Neuronal stem cell (in vitro differentiated cells): ENCODE measurements around the gene HSPG2.

Source experiments
- DNase-seq: peaks from one replicate; pipeline ENCODE4 v3.0.0-alpha.2; 2013; ENCODE audit warnings: low spot score
- H2AFZ ChIP-seq: one replicate; pipeline ENCODE4 v1.6.1; 2013; ENCODE audit warnings: mild to moderate bottlenecking, low read length, inconsistent platforms
- H2AK5ac ChIP-seq: 2 replicates; pipeline ENCODE4 v1.6.1; 2013; ENCODE audit warnings: low read depth, mild to moderate bottlenecking, inconsistent platforms, low read length, moderate library complexity, mixed read lengths
- H2BK120ac ChIP-seq: 2 replicates; pipeline ENCODE4 v1.6.1; 2013; ENCODE audit warnings: low read depth, mild to moderate bottlenecking, inconsistent platforms, low read length, moderate library complexity, mixed read lengths
- H2BK12ac ChIP-seq: one replicate; pipeline ENCODE4 v1.6.1; 2013; ENCODE audit warnings: low read length, inconsistent platforms
- H2BK15ac ChIP-seq: 2 replicates; pipeline ENCODE4 v1.6.1; 2013; ENCODE audit warnings: mild to moderate bottlenecking, low read length, inconsistent platforms, mixed read lengths
- H2BK5ac ChIP-seq: one replicate; pipeline ENCODE4 v1.6.1; 2013; ENCODE audit warnings: inconsistent platforms, mild to moderate bottlenecking, low read length, moderate library complexity
- H3K14ac ChIP-seq: one replicate; pipeline ENCODE4 v1.6.1; 2013; ENCODE audit warnings: low read length, inconsistent platforms
- H3K18ac ChIP-seq: 2 replicates; pipeline ENCODE4 v1.6.1; 2013; ENCODE audit warnings: low read length, inconsistent platforms
- H3K23ac ChIP-seq: 2 replicates; pipeline ENCODE4 v1.6.1; 2013; ENCODE audit warnings: low read depth, mild to moderate bottlenecking, mixed read lengths, low read length, inconsistent platforms; ENCODE audit not compliant: poor library complexity
- H3K27ac ChIP-seq: replicated peaks from 3 replicates; pipeline ENCODE4 v1.5.1; 2013; ENCODE audit warnings: low read length, inconsistent platforms
- H3K27me3 ChIP-seq, 3 experiments: 2 replicates each; pipeline ENCODE4 v1.6.1; 2013; ENCODE audit warnings: low read length in 3 of 3, mild to moderate bottlenecking in 2 of 3, inconsistent platforms in 1 of 3, low read depth in 1 of 3, mixed read lengths in 1 of 3, moderate library complexity in 1 of 3; ENCODE audit not compliant: control insufficient read depth in 3 of 3, insufficient read depth in 3 of 3
- H3K36me3 ChIP-seq, 2 donors: replicated peaks in 1 of 2; 2 replicates each; pipeline ENCODE4 v1.6.1; 2013; ENCODE audit warnings: low read length in 2 of 2; ENCODE audit not compliant: control insufficient read depth in 2 of 2, insufficient read depth in 2 of 2
- H3K4ac ChIP-seq: 2 replicates; pipeline ENCODE4 v1.6.1; 2013; ENCODE audit warnings: inconsistent platforms, mild to moderate bottlenecking, low read length, moderate library complexity
- H3K4me1 ChIP-seq, 2 donors: 1 replicate in 1 of 2; 2 replicates in 1 of 2; pipeline ENCODE4 v1.6.1; 2013; ENCODE audit warnings: low read length in 2 of 2, low read depth in 1 of 2; ENCODE audit not compliant: control insufficient read depth in 2 of 2, insufficient read depth in 1 of 2
- H3K4me2 ChIP-seq: one replicate; pipeline ENCODE4 v1.6.1; 2013; ENCODE audit warnings: mild to moderate bottlenecking, low read length, inconsistent platforms; ENCODE audit not compliant: insufficient read depth, poor library complexity, severe bottlenecking
- H3K4me3 ChIP-seq, 2 donors: 2 replicates each; pipeline ENCODE4 v1.5.1; 2013; ENCODE audit warnings: low read length in 2 of 2, mild to moderate bottlenecking in 2 of 2, inconsistent platforms in 1 of 2, moderate library complexity in 1 of 2
- H3K79me1 ChIP-seq: one replicate; pipeline ENCODE4 v1.6.1; 2013; ENCODE audit warnings: low read depth, mild to moderate bottlenecking, inconsistent platforms, low read length, moderate library complexity
- H3K9ac ChIP-seq: one replicate; pipeline ENCODE4 v1.6.1; 2013; ENCODE audit warnings: mild to moderate bottlenecking, low read depth, low read length, inconsistent platforms; ENCODE audit not compliant: poor library complexity
- H3K9me3 ChIP-seq, 2 donors: replicated peaks in 1 of 2; 2 replicates each; pipeline versions ENCODE3 to v1.6.1; 2013; ENCODE audit warnings: low read length in 2 of 2, mild to moderate bottlenecking in 2 of 2, inconsistent platforms in 1 of 2, low read depth in 1 of 2, mixed read lengths in 1 of 2, moderate library complexity in 1 of 2; ENCODE audit not compliant: control insufficient read depth in 2 of 2, insufficient read depth in 1 of 2
- H4K8ac ChIP-seq: one replicate; pipeline ENCODE4 v1.6.1; 2013; ENCODE audit warnings: low read depth, mild to moderate bottlenecking, inconsistent platforms, low read length, moderate library complexity
- H4K91ac ChIP-seq: one replicate; pipeline ENCODE4 v1.6.1; 2013; ENCODE audit warnings: low read length, low read depth, mild to moderate bottlenecking, inconsistent platforms; ENCODE audit not compliant: poor library complexity
- WGBS, 2 donors: extraction: QIAGEN DNeasy Blood & Tissue Kit; methylation state at CpG; one replicate each; pipeline ENCODE4 v1.1.7; 2013; ENCODE audit warnings: missing lambda C conversion rate in 2 of 2, mixed read lengths in 1 of 2; ENCODE audit not compliant: insufficient read length in 2 of 2, insufficient replicate concordance in 1 of 2; ENCODE audit errors: extremely low coverage in 2 of 2; 5-methylcytosine and 5-hydroxymethylcytosine counted together

The HSPG2 gene

DNA sequence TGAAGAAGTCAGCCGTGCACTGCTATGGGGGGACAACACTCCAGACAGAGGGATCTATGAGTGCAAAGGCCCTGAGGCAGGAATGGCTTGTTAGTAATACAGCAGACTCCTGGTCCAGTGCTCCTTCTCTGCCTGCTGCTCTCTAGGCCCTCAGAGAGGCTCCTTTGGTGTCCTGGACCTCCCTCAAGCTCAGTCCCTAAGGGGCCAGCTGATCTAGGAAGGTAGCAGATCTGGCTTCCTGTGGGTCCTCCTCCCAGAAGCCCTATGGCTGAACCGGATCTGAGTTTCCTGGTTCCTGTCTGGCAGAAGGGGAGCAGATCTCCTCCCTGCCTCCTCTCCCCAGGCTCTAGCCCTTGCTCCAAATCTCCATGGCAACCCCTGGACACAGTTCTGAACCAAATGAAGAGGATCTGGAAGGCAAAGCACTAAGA is 125.2 kb downstream of the HSPG2 start, which contains the start of gene LDLRAD2:
LDLRAD2 (plus strand) TSS at position 391 of the 431 bp plus-strand sequence. CDS start 187 bp downstream, outside the sequence.
- Histone ChIP-seq H3K23ac (no peak within 1 kb of the TSS), H3K4ac (no peak within 1 kb of the TSS), H2BK120ac (no peak within 1 kb of the TSS), H2AFZ (peak within 1 kb of the TSS; percentile 27), H3K79me1 (no peaks in the 10 kb centered on the region), H4K91ac (no peak within 1 kb of the TSS), H3K4me3 (no peak within 1 kb of the TSS), H3K4me1 (peaks cover 3 to 10% of the 10 kb centered on the region in 2 donors), H3K36me3 (no peaks in the 10 kb centered on the region), H3K9ac (peak within 1 kb of the TSS; percentile 12), H2BK15ac (no peak within 1 kb of the TSS), H3K9me3 (no peaks in the 10 kb centered on the region), H3K18ac (no peak within 1 kb of the TSS), H3K27ac (no peak within 1 kb of the TSS), H3K27me3 (no peaks in the 10 kb centered on the region), H3K4me2 (no peak within 1 kb of the TSS), H2AK5ac (peak within 1 kb of the TSS; percentile 66), H4K8ac (no peak within 1 kb of the TSS), H2BK12ac (no peak within 1 kb of the TSS), H2BK5ac (no peak within 1 kb of the TSS), H3K14ac (no peak within 1 kb of the TSS)
- WGBS, 2 donors: no CpG with 5 or more reads among the region's 2 CpGs
- DNase-seq: no peak

DNA sequence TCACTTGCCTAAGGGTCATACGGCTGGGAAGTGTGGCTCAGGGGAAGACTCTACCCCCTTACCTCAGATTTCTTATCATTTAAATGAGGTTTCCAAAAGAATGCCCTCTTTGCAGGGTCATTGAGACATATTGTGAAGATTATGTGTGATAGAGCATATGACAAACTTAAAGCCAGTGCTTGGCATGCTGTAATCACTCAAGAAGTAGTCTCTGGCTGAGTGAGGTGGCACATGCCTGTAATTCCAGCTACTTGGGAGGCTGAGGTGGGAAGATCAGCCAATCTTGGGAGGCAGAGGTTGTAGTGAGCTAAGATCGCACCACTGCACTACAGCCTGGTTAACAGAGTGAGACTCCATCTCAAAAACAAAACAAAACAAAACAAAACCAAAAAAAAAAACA is 132.6 kb downstream of the HSPG2 start:
- Histone ChIP-seq H3K4me2 (no peak overlapping the region), H2BK12ac (no peak overlapping the region), H3K79me1 (no peaks in the 10 kb centered on the region), H2AFZ (no peak overlapping the region), H3K9ac (no peak overlapping the region), H3K23ac (no peak overlapping the region), H2BK120ac (no peak overlapping the region), H3K14ac (no peak overlapping the region), H2BK15ac (no peak overlapping the region), H2AK5ac (no peak overlapping the region), H3K18ac (no peak overlapping the region), H3K4ac (no peak overlapping the region), H2BK5ac (no peak overlapping the region), H3K27me3 (no peaks in the 10 kb centered on the region), H3K36me3 (no peaks in the 10 kb centered on the region), H3K4me1 (no peaks in the 10 kb centered on the region), H4K91ac (no peak overlapping the region), H3K4me3 (no peak overlapping the region), H3K27ac (no peak overlapping the region), H3K9me3 (no peaks in the 10 kb centered on the region), H4K8ac (no peak overlapping the region)
- WGBS, 2 donors: no CpG with 5 or more reads among the region's 2 CpGs
- DNase-seq: no peak

DNA sequence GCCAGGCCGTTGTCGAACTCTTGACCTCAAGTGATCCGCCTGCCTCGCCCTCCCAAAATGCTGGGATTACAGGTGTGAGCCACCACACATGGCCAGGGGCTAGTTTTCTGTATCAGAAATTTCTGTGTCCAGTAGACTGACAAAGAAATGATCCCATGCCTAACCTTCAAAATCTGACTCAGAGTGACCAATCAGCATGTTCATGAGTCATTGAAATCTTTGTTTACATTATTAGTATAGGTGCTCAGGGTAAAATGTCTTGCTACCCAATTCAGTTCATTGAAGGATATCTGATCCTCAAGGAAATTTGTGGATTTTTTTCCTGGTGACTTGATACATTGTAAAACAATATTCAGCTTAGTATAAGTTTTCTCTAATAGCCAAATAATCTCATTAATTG is 136.0 kb downstream of the HSPG2 start:
- no peak overlapping the region for H2BK120ac ChIP-seq
- H2BK5ac ChIP-seq: no peak overlapping the region
- no peak overlapping the region for H3K18ac ChIP-seq
- H4K8ac ChIP-seq: no peak overlapping the region
- no peak overlapping the region for H3K14ac ChIP-seq
- H3K4me2 ChIP-seq: no peak overlapping the region
- H2BK12ac ChIP-seq: no peak overlapping the region
- WGBS, 2 donors: no CpG with 5 or more reads among the region's 4 CpGs
- no peak overlapping the region for H3K4me3 ChIP-seq
- H3K4me1 ChIP-seq: no peaks in the 10 kb centered on the region
- H2BK15ac ChIP-seq: no peak overlapping the region
- no peak overlapping the region for H2AFZ ChIP-seq
- no peaks in the 10 kb centered on the region for H3K9me3 ChIP-seq
- H2AK5ac ChIP-seq: no peak overlapping the region
- H3K27me3 ChIP-seq: no peaks in the 10 kb centered on the region
- H3K23ac ChIP-seq: no peak overlapping the region
- no peaks in the 10 kb centered on the region for H3K79me1 ChIP-seq
- no peak overlapping the region for H3K27ac ChIP-seq
- H3K4ac ChIP-seq: no peak overlapping the region
- H4K91ac ChIP-seq: no peak overlapping the region
- H3K9ac ChIP-seq: no peak overlapping the region
- H3K36me3 ChIP-seq: no peaks in the 10 kb centered on the region
- DNase-seq: no peak

DNA sequence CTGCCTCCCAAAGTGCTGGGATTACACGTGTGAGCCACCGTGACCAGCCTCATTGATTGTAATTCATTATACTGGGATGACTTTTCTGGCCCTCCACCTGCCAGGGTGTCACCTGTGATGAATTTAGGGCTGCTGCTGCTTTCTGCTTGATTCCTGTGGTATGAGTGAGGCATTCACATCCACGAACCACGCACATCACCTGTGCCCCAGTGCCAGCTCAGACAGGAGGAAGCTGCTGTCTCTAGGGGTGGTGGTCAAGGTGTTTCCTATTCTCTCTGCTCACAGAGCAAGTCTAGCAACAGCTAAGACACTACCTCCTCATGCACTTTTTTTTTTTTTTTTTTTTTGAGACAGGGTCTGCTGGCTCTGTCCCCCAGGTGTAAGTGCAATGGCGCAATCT is 137.4 kb downstream of the HSPG2 start:
- no peak overlapping the region for H2BK12ac ChIP-seq

More for the DNA sequence above, 137.4 kb downstream of the HSPG2 start:
- no peak overlapping the region for H3K9ac ChIP-seq
- H3K23ac ChIP-seq: no peak overlapping the region
- H4K91ac ChIP-seq: no peak overlapping the region
- H3K14ac ChIP-seq: no peak overlapping the region
- no peak overlapping the region for H3K18ac ChIP-seq
- H3K4me3 ChIP-seq: no peak overlapping the region
- H3K27me3 ChIP-seq: no peaks in the 10 kb centered on the region
- no peak overlapping the region for H2BK5ac ChIP-seq
- no peak overlapping the region for H2AK5ac ChIP-seq
- no peak overlapping the region for H2BK120ac ChIP-seq
- H4K8ac ChIP-seq: no peak overlapping the region
- no peak overlapping the region for H2BK15ac ChIP-seq
- no CpG with 5 or more reads among the region's 5 CpGs for WGBS, 2 donors
- no peak overlapping the region for H3K27ac ChIP-seq
- H3K4me1 ChIP-seq: no peaks in the 10 kb centered on the region
- H3K9me3 ChIP-seq: peaks cover 0 to 4% of the 10 kb centered on the region in 2 donors
- H3K4me2 ChIP-seq: no peak overlapping the region
- H3K36me3 ChIP-seq: no peaks in the 10 kb centered on the region
- no peak overlapping the region for H3K4ac ChIP-seq
- H2AFZ ChIP-seq: no peak overlapping the region
- no peaks in the 10 kb centered on the region for H3K79me1 ChIP-seq
- no peak for DNase-seq
